ENCODE data around the gene MED13. TPM values are rescaled to one million over a fixed set of nuclear protein-coding genes. Genes with fewer than 3 reads are reported as not detected.
"Not testable (repeated sequence)": the region's sequence is repeated elsewhere in the genome, so short reads cannot be mapped to it uniquely, and the experiment has no call there.

Gene MED13
- total RNA-seq, 2 experiments from 2014 or later = 46.9 to 52.9 TPM

GRCh38 chr17:61897548-61898180 lies 167.4 kb downstream of the MED13 start:
- Mint-ChIP-seq H3K36me3 (ENCODE audit: low read depth) (peaks cover 28% of the 10 kb centered on the region), H3K4me1 (ENCODE audit: low read depth) (no peaks in the 10 kb centered on the region), H3K27me3 (ENCODE audit: low read depth) (no peaks in the 10 kb centered on the region), H3K4me3 (no peak overlapping the region), H3K9me3 (ENCODE audit: insufficient read depth) (no peaks in the 10 kb centered on the region), H3K27ac (no peak overlapping the region)
- ATAC-seq (no peak), DNase-seq (no peak)
- POLR2A ChIA-PET = interaction anchor here (0.8 kb wide), 1 partner anchor 16 kb away, joined by 3 read pairs; no protein-coding TSS in a partner anchor
- CTCF ChIA-PET = interaction anchor here (1.1 kb wide), 1 partner anchor 168 kb away, joined by 3 read pairs; no protein-coding TSS in a partner anchor

- ATAC-seq (no peak), DNase-seq (no peak)
- POLR2A ChIA-PET = no interaction called here
- Mint-ChIP-seq H3K4me1 (ENCODE audit: low read depth) (no peaks in the 10 kb centered on the region), H3K27ac (no peak overlapping the region), H3K4me3 (no peak overlapping the region), H3K27me3 (ENCODE audit: low read depth) (no peaks in the 10 kb centered on the region), H3K9me3 (ENCODE audit: insufficient read depth) (no peaks in the 10 kb centered on the region), H3K36me3 (ENCODE audit: low read depth) (peaks cover 22% of the 10 kb centered on the region)
- CTCF ChIA-PET = interaction anchor here (1.4 kb wide), 1 partner anchor 214 kb away, joined by 4 read pairs; no protein-coding TSS in a partner anchor
Observed at GRCh38 chr17:61895391-61895790, 169.7 kb downstream of the MED13 start.

- H3K4me1 Mint-ChIP-seq (ENCODE audit: low read depth); H3K27ac Mint-ChIP-seq; H3K4me3 Mint-ChIP-seq; POLR2A ChIA-PET; ATAC-seq; CTCF ChIA-PET; DNase-seq; H3K27me3 Mint-ChIP-seq (ENCODE audit: low read depth); H3K9me3 Mint-ChIP-seq (ENCODE audit: insufficient read depth): not testable (repeated sequence)
- peaks cover 20% of the 10 kb centered on the region for H3K36me3 Mint-ChIP-seq (ENCODE audit: low read depth)
Observed at GRCh38 chr17:61894310-61894709, 170.8 kb downstream of the MED13 start.

Other genes with a start within 250 kb of the MED13 start
- gene BRIP1, start 201.8 kb downstream of the MED13 start, total RNA-seq = 10 to 100 TPM; 24.3 to 25.9 TPM
- gene INTS2, start 137.3 kb downstream of the MED13 start, total RNA-seq = 10 to 100 TPM; 21.7 to 23.0 TPM